HG03025 (cell line): ENCODE data around the gene PTGIS.
"Not testable (repeated sequence)": the region's sequence is repeated elsewhere in the genome, so short reads cannot be mapped to it uniquely, and the experiment has no call there.

ENCODE experiments used
- ATAC-seq: cut with Tn5 transposase; IDR thresholded peaks from one replicate; pipeline ENCODE4 v1.9.1; 2021; ENCODE audit warnings: mild to moderate bottlenecking, moderate library complexity; ENCODE audit not compliant: unreplicated experiment, low FRiP score

The PTGIS gene

GRCh38 chr20:49567421-49568277 is at the start of gene PTGIS:
Gene PTGIS (minus strand): TSS chr20:49568137. CDS start chr20:49568116, 21 bp downstream.
- ATAC-seq = no peak

GRCh38 chr20:49617394-49617793 is 49.5 kb upstream of the PTGIS start:
- ATAC-seq = not testable (repeated sequence)

GRCh38 chr20:49616154-49617007 is 48.4 kb upstream of the PTGIS start:
- ATAC-seq = no peak

- ATAC-seq = no peak
Measured at GRCh38 chr20:49615401-49616153, 47.6 kb upstream of the PTGIS start.

- ATAC-seq = not testable (repeated sequence)
Measured at GRCh38 chr20:49615051-49615400, 47.1 kb upstream of the PTGIS start.

GRCh38 chr20:49614338-49615050 is 46.6 kb upstream of the PTGIS start:
- ATAC-seq = no peak

GRCh38 chr20:49612127-49612738 is 44.3 kb upstream of the PTGIS start:
- no peak for ATAC-seq

- ATAC-seq = not testable (repeated sequence)
Measured at GRCh38 chr20:49611539-49612126, 43.7 kb upstream of the PTGIS start.

- no peak for ATAC-seq
Measured at GRCh38 chr20:49610691-49611538, 43.0 kb upstream of the PTGIS start.

- no peak for ATAC-seq
Measured at GRCh38 chr20:49608752-49609670, 41.1 kb upstream of the PTGIS start.

- ATAC-seq = no peak
Measured at GRCh38 chr20:49607568-49607967, 39.6 kb upstream of the PTGIS start.

GRCh38 chr20:49603209-49603627 is 35.3 kb upstream of the PTGIS start:
- ATAC-seq = no peak

- ATAC-seq = no peak
Measured at GRCh38 chr20:49602345-49603208, 34.6 kb upstream of the PTGIS start.

GRCh38 chr20:49601153-49601924 is 33.4 kb upstream of the PTGIS start:
- ATAC-seq = no peak

- ATAC-seq = no peak
Measured at GRCh38 chr20:49599746-49600113, 31.8 kb upstream of the PTGIS start.
